HG02884 (cell line): ENCODE data around the gene ZNF648.
"Not testable (repeated sequence)": the region's sequence is repeated elsewhere in the genome, so short reads cannot be mapped to it uniquely, and the experiment has no call there.

Experiments
- ATAC-seq: cut with Tn5 transposase; IDR thresholded peaks from one replicate; pipeline ENCODE4 v1.9.1; 2021; ENCODE audit warnings: mild to moderate bottlenecking, moderate library complexity; ENCODE audit not compliant: unreplicated experiment

ZNF648 gene

DNA sequence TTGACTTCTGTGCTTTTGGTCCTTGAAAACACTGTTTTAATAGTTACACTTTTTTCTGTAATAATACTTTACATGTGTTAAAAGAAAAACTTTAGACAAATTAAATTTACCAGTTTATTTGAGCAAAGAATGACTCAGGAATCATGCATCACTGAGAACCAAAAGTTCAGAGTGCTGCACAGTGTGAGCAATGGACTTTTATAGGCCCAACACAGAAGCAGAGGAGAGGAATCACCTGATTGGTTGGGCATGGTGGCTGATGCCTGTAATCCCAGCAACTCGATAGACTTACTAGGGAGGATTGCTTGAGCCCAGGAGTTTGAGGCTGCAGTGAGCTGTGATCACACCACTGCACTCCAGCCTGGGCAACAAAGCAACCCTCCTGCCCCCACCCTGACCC is 29.3 kb downstream of the ZNF648 start:
- ATAC-seq = no peak

DNA sequence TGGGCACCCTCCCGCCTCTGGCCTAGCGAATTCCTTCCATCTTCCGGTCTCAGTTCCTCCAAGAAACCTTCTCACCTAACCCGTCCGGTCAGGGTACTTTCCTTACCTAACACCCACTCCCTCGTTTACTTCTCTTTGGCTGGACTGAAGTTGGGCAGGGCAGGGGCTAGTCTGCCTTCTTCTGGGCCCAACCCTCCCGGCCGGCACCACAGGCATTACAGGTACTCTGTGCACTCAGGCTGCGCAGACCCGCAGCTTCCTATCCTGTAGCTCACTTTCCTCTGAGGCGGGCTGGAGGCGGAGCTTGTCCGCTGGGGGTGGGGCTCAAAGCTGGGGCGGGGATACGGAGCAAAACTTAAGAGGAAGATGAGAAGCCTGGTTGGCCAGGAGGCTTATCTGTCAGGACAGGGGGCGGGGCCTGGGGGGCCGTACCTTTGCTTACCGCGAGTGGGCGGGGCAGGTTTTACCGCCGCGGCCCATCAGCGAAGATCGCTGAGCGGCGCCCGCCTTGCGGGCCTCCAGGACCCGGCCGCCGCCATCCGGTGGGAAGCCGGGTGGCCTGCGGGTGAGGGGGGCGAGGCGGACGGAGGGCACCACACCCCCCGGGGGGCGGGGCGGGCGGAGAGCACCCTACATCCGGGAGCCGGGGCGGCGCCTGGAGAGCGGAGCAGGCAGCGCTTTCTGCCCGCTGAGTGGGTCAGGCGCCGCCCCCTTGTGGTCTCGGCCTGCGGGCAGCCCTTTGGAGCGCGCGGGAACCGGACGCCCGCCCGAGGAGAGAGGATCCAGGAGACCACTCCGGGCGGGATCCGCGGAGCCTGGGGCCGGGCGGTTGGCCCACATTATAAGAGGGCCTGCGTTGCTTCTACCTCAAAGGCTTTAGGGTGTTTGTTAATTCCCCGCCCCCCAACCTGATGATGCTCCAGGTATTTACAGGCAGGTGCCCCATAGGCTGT is 31.9 kb downstream of the ZNF648 start:
- ATAC-seq = peak; percentile 93

DNA sequence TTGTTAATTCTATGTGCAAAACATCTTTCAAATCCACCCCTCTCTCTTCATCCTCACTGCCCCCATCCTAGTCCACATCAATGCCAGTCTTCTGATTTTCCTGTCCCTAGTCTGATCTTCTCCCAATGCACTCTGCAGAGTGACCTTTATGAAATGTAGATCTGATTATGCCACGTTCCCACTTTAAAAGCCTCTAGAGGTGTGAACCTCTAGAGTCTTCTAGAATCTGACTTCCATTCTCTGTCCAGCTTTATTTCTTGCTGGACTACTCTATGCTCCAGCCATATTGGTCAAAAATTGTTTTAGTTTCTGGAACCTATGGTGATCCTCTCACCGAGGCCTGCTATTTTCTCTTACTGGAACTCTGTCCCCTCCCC is 32.5 kb downstream of the ZNF648 start:
- ATAC-seq = no peak

DNA sequence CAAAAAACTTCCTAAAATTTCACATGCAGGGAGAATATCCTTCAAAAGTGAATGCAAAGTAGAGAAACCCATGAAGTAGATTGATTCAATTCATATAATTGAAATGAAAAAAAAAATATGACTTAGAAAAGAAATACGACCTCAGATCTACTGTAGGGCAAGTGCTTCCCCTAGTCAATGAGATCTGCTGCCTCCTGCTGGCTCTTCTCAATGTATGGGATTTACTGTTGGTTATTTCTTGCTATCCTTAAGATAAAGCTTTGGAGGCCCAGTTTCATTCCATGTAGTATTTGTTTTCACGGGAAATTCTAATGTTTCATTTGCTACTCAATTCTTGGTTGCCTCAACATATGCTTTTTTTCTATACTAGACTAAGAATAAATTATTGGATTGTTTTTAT is 46.2 kb downstream of the ZNF648 start:
- ATAC-seq = no peak

DNA sequence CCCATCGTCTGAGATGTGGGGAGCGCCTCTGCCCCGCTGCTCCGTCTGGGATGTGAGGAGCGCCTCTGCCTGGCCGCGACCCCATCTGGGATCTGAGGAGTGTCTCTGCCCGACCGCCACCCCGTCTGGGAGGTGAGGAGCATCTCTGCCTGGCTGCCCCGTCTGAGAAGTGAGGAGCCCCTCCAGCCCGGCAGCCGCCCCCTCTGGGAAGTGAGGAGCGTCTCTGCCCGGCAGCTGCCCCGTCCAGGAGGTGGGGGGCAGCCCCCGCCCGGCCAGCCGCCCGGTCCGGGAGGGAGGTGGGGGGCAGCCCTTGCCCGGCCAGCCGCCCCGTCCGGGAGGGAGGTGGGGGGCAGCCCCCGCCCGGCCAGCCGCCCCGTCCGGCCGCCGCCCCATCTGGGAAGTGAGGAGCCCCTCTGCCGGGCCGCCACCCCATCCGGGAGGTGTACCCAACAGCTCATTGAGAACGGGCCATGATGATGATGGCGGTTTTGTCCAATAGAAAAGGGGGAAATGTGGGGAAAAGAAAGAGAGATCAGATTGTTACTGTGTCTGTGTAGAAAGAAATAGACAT is 50.6 kb downstream of the ZNF648 start:
- ATAC-seq = not testable (repeated sequence)

DNA sequence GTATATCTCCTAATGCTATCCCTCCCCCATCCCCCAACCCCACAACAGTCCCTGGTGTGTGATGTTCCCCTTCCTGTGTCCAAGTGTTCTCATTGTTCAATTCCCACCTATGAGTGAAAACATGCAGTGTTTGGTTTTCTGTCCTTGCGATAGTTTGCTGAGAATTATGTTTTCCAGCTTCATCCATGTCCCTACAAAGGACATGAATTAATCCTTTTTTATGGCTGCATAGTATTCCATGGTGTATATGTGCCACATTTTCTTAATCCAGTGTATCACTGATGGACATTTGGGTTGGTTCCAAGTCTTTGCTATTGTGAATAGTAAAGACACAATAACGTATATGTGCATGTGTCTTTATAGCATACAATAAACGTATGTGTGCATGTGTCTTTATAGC is 56.1 kb downstream of the ZNF648 start:
- not testable (repeated sequence) for ATAC-seq

DNA sequence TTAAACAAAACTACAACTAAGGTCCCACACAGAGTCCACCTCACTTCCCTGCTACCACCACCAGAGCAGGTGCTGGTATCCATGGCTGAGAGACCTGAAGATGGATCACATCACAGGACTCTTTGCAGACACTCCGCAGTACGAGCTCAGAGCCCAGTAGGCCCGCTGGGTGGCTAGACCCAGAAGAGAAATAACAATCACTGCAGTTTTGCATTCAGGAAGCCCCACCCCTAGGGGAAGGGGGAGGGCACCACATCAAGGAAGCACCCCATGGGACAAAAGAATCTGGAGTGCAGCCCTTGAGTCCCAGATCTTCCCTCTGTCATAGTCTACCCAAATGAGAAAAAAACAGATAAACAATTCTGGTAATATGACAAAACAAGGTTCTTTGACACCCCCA is 56.9 kb downstream of the ZNF648 start:
- ATAC-seq = no peak
